Psoas muscle (tissue), 8 donors: ENCODE results near the gene TUBB2A. TPM values are rescaled to one million over a fixed set of nuclear protein-coding genes. Genes with fewer than 3 reads are reported as not detected.

Source experiments
- ATAC-seq, 4 donors: fragments of 200-7000 bp; cut with Tn5 transposase; one replicate each; pipeline ENCODE4 v1.9.1; 2020; ENCODE audit warnings: moderate library complexity in 3 of 4, mild to moderate bottlenecking in 2 of 4
- DNase-seq, 2 donors: peaks; one replicate each; pipeline ENCODE4 v3.0.0-alpha.2; 2020
- H3K27ac ChIP-seq: fragments of 200-600 bp; one replicate; pipeline ENCODE4 v1.8.0; 2022
- H3K27me3 ChIP-seq, 3 donors: fragments of 200-600 bp in 1 of 3; one replicate each; pipeline versions ENCODE4 v1.6.1 to v1.8.0; 2013 to 2022; ENCODE audit warnings: low read length in 2 of 3, mild to moderate bottlenecking in 2 of 3, moderate library complexity in 1 of 3; ENCODE audit not compliant: insufficient read depth in 3 of 3
- H3K36me3 ChIP-seq, 2 donors: fragments of 200-600 bp in 1 of 2; one replicate each; pipeline versions ENCODE4 v1.6.1 to v1.8.0; 2013 to 2022; ENCODE audit warnings: low read depth in 1 of 2, mild to moderate bottlenecking in 1 of 2, moderate library complexity in 1 of 2; ENCODE audit not compliant: insufficient read depth in 1 of 2
- H3K4me1 ChIP-seq: fragments of 200-600 bp; one replicate; pipeline ENCODE4 v1.8.0; 2022
- H3K4me3 ChIP-seq: fragments of 200-600 bp; one replicate; pipeline ENCODE4 v1.8.0; 2022; ENCODE audit warnings: mild to moderate bottlenecking
- H3K9me3 ChIP-seq: fragments of 200-600 bp; one replicate; pipeline ENCODE4 v1.8.0; 2022
- CTCF ChIP-seq: fragments of 200-600 bp; IDR thresholded peaks from one replicate; pipeline ENCODE4 v1.8.0; 2022; ENCODE audit warnings: antibody characterized with exemption
- WGBS, 3 donors: extraction: QIAGEN DNeasy Blood & Tissue Kit; methylation state at CpG; one replicate each; pipeline versions ENCODE4 v1.1.6 to v1.1.7; 2013; 5-methylcytosine and 5-hydroxymethylcytosine counted together
- intact Hi-C, 2 donors: fragments of 100-400 bp; cut with DNase I; formaldehyde crosslinking; loops; one replicate each; pipeline versions ENCODE4 v1.11.0 to v1.14.2; 2022
- polyA plus RNA-seq, 3 donors: library from polyadenylated mRNA; stranded (reverse); fragments of 200-250 nt; gene quantifications; one replicate each; pipeline ENCODE4 v1.2.3, GENCODE V29; 2013
- total RNA-seq, 4 donors: library from RNA; stranded (reverse); fragmentation: NEBNext Ultra II Directional in 2 of 4; extraction: Animal tissue kit (Norgen Biotek cat#: 25700) in 2 of 4; gene quantifications; one replicate each; pipeline versions ENCODE4 v1.2.1 to v1.2.4, GENCODE V29; 2021 to 2023
- donor health status: healthy with polysubstance abuse.
- donor health status: DM: no; HTN: no; CAD: no; lungs with moderate emphysema.
- donor health status: Bipolar disorder and iron deficiency.
- donor health status: healthy.
- donor health status: DM: yes; HTN: yes; CAD: no.
- donor health status: DM: no; HTN: no; CAD: no.
- donor health status: DM: no; HTN: no; CAD: no.
- donor health status: DM: yes; HTN: yes; CAD: no.

Gene TUBB2A
- total and polyA plus RNA-seq, 7 donors: 25.3 to 83.4 (median 47.1) TPM

GRCh38 chr6:3165631-3166534, 8.5 kb upstream of the TUBB2A start:
- TF ChIP-seq CTCF: no peak
- DNase-seq: no peak
- no peak for ATAC-seq
- 61 to 70% (median 62%) methylated on average over 7 of the region's 7 CpGs for WGBS, 3 donors
- peak overlapping the region; percentile 53 for H3K27ac ChIP-seq
- H3K4me1 ChIP-seq: peaks cover 4% of the 10 kb centered on the region
- no peaks in the 10 kb centered on the region for H3K27me3 ChIP-seq
- intact Hi-C loops: loop anchor here in 1 of 2 donors (5.0 kb wide), 1 partner anchor 81 kb away; no protein-coding TSS in a partner anchor
- H3K4me3 ChIP-seq: no peak overlapping the region
- no peaks in the 10 kb centered on the region for H3K9me3 ChIP-seq
- H3K36me3 ChIP-seq: no peaks in the 10 kb centered on the region

GRCh38 chr6:3164388-3164787, 7.0 kb upstream of the TUBB2A start:
- Histone ChIP-seq H3K9me3 (no peaks in the 10 kb centered on the region), H3K36me3 (no peaks in the 10 kb centered on the region), H3K27me3 (no peaks in the 10 kb centered on the region), H3K4me1 (peaks cover 4% of the 10 kb centered on the region), H3K27ac (no peak overlapping the region), H3K4me3 (no peak overlapping the region)
- WGBS, 3 donors: 87 to 96% (median 94%) methylated on average over 6 of the region's 6 CpGs
- DNase-seq: no peak
- intact Hi-C loops: loop anchor here in 1 of 2 donors (5.0 kb wide), 1 partner anchor 37 kb away; no protein-coding TSS in a partner anchor
- no peak for ATAC-seq
- TF ChIP-seq CTCF: no peak

- peak in 2 of 4 donors; percentile 9 to 19 for ATAC-seq
- Histone ChIP-seq H3K4me3 (peak overlapping the region; percentile 87), H3K27ac (peak overlapping the region; percentile 90), H3K4me1 (peaks cover 4% of the 10 kb centered on the region), H3K9me3 (no peaks in the 10 kb centered on the region), H3K36me3 (no peaks in the 10 kb centered on the region), H3K27me3 (no peaks in the 10 kb centered on the region)
- WGBS, 3 donors: 13 to 30% (median 15%) methylated on average over 13 of the region's 13 CpGs
- DNase-seq: peak; percentile 45 to 72
- no peak for TF ChIP-seq CTCF
- intact Hi-C loops: loop anchor here in 1 of 2 donors (5.0 kb wide), 1 partner anchor 36 kb away; no protein-coding TSS in a partner anchor
Measured at GRCh38 chr6:3163248-3163594, 5.9 kb upstream of the TUBB2A start.

- Histone ChIP-seq H3K27ac (peak overlapping the region; percentile 90), H3K9me3 (no peaks in the 10 kb centered on the region), H3K4me1 (peaks cover 4% of the 10 kb centered on the region), H3K4me3 (peak overlapping the region; percentile 87), H3K36me3 (no peaks in the 10 kb centered on the region), H3K27me3 (no peaks in the 10 kb centered on the region)
- DNase-seq (peak; percentile 70 to 83), ATAC-seq (peak; percentile 79 to 88 (median 82))
- TF ChIP-seq CTCF: no peak
- WGBS, 3 donors: 1% methylated on average over 39 to 74 of the region's 74 CpGs
- intact Hi-C loops: loop anchor here in 1 of 2 donors (5.0 kb wide), 1 partner anchor 35 kb away; no protein-coding TSS in a partner anchor
Measured at GRCh38 chr6:3162565-3163247, 5.4 kb upstream of the TUBB2A start.
